Measurements from ENCODE around the gene FAM83F.

The FAM83F gene

GRCh38 chr22:40001106-40001505 lies 6.4 kb downstream of the FAM83F start:
- no peak overlapping the region for H3K4me3 ChIP-seq (ENCODE audit: low read depth, low read length)
- DNase-seq (ENCODE audit: low read depth): no peak
- TF ChIP-seq CTCF (IDR thresholded peaks at IDR 0.05; ENCODE audit: control insufficient read depth, extremely low read depth, insufficient read depth): no peak

- TF ChIP-seq CTCF (IDR thresholded peaks at IDR 0.05; ENCODE audit: control insufficient read depth, extremely low read depth, insufficient read depth): no peak
- no peak overlapping the region for H3K4me3 ChIP-seq (ENCODE audit: low read depth, low read length)
- DNase-seq (ENCODE audit: low read depth): no peak
Observed at GRCh38 chr22:40001800-40002577, 7.2 kb downstream of the FAM83F start.

GRCh38 chr22:40002935-40003715 lies 8.4 kb downstream of the FAM83F start:
- no peak for DNase-seq (ENCODE audit: low read depth)
- no peak overlapping the region for H3K4me3 ChIP-seq (ENCODE audit: low read depth, low read length)
- TF ChIP-seq CTCF (IDR thresholded peaks at IDR 0.05; ENCODE audit: control insufficient read depth, extremely low read depth, insufficient read depth): no peak

GRCh38 chr22:40004836-40005235 lies 10.1 kb downstream of the FAM83F start:
- DNase-seq (ENCODE audit: low read depth): no peak

GRCh38 chr22:40006641-40007040 lies 11.9 kb downstream of the FAM83F start:
- DNase-seq (ENCODE audit: low read depth): no peak
- TF ChIP-seq CTCF (IDR thresholded peaks at IDR 0.05; ENCODE audit: control insufficient read depth, extremely low read depth, insufficient read depth): no peak
- no peak overlapping the region for H3K4me3 ChIP-seq (ENCODE audit: low read depth, low read length)

More at GRCh38 chr22:40004836-40005235, 10.1 kb downstream of the FAM83F start:
- H3K4me3 ChIP-seq (ENCODE audit: low read depth, low read length): no peak overlapping the region
- TF ChIP-seq CTCF (IDR thresholded peaks at IDR 0.05; ENCODE audit: control insufficient read depth, extremely low read depth, insufficient read depth): no peak

- DNase-seq (ENCODE audit: low read depth): no peak
- TF ChIP-seq CTCF (IDR thresholded peaks at IDR 0.05; ENCODE audit: control insufficient read depth, extremely low read depth, insufficient read depth): no peak
- H3K4me3 ChIP-seq (ENCODE audit: low read depth, low read length): no peak overlapping the region
Observed at GRCh38 chr22:40007853-40008710, 13.3 kb downstream of the FAM83F start.

Data from LNCaP clone FGC (cell line).